ENCODE results near the gene TMTC1. TPM values are rescaled to one million over a fixed set of nuclear protein-coding genes. Genes with fewer than 3 reads are reported as not detected.

The TMTC1 gene
- total RNA-seq, 1 experiment from 2014 or later = 0.17 TPM

- no peak overlapping the region for H3K27ac Mint-ChIP-seq (ENCODE audit: unreplicated experiment)
- no peaks in the 10 kb centered on the region for H3K27me3 Mint-ChIP-seq (ENCODE audit: unreplicated experiment)
- H3K9me3 Mint-ChIP-seq (ENCODE audit: low read depth, unreplicated experiment) = no peaks in the 10 kb centered on the region
- no peak overlapping the region for H3K4me3 Mint-ChIP-seq (ENCODE audit: low read depth, unreplicated experiment)
- no TSS peak for BruUV-seq (replicated peaks)
- intact Hi-C loops (cut with micrococcal nuclease; ENCODE audit: unreplicated experiment) = no loop called here
- TF ChIP-seq, protein P1, sequence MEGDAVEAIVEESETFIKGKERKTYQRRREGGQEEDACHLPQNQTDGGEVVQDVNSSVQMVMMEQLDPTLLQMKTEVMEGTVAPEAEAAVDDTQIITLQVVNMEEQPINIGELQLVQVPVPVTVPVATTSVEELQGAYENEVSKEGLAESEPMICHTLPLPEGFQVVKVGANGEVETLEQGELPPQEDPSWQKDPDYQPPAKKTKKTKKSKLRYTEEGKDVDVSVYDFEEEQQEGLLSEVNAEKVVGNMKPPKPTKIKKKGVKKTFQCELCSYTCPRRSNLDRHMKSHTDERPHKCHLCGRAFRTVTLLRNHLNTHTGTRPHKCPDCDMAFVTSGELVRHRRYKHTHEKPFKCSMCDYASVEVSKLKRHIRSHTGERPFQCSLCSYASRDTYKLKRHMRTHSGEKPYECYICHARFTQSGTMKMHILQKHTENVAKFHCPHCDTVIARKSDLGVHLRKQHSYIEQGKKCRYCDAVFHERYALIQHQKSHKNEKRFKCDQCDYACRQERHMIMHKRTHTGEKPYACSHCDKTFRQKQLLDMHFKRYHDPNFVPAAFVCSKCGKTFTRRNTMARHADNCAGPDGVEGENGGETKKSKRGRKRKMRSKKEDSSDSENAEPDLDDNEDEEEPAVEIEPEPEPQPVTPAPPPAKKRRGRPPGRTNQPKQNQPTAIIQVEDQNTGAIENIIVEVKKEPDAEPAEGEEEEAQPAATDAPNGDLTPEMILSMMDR (IDR thresholded peaks at IDR 0.05; ENCODE audit: unreplicated experiment) = no peak
- H3K36me3 Mint-ChIP-seq (ENCODE audit: insufficient read depth, unreplicated experiment) = no peaks in the 10 kb centered on the region
- CTCF ChIA-PET = no interaction called here
- no peaks in the 10 kb centered on the region for H3K4me1 Mint-ChIP-seq (ENCODE audit: low read depth, unreplicated experiment)
- DNase-seq = no peak
Measured at GRCh38 chr12:29743801-29744200, 39.9 kb downstream of the TMTC1 start.

- TF ChIP-seq, protein P1 (IDR thresholded peaks at IDR 0.05; ENCODE audit: unreplicated experiment) = no peak
- CTCF ChIA-PET = no interaction called here
- Mint-ChIP-seq H3K27me3 (ENCODE audit: unreplicated experiment) (no peaks in the 10 kb centered on the region), H3K27ac (ENCODE audit: unreplicated experiment) (no peak overlapping the region), H3K9me3 (ENCODE audit: low read depth, unreplicated experiment) (no peaks in the 10 kb centered on the region), H3K36me3 (ENCODE audit: insufficient read depth, unreplicated experiment) (no peaks in the 10 kb centered on the region), H3K4me3 (ENCODE audit: low read depth, unreplicated experiment) (no peak overlapping the region), H3K4me1 (ENCODE audit: low read depth, unreplicated experiment) (no peaks in the 10 kb centered on the region)
- no peak for DNase-seq
- BruUV-seq (replicated peaks) = no TSS peak
- intact Hi-C loops (cut with micrococcal nuclease; ENCODE audit: unreplicated experiment) = no loop called here
Measured at GRCh38 chr12:29743077-29743476, 40.7 kb downstream of the TMTC1 start.

GRCh38 chr12:29742646-29743045 lies 41.1 kb downstream of the TMTC1 start:
- Mint-ChIP-seq H3K36me3 (ENCODE audit: insufficient read depth, unreplicated experiment) (no peaks in the 10 kb centered on the region), H3K4me3 (ENCODE audit: low read depth, unreplicated experiment) (no peak overlapping the region), H3K9me3 (ENCODE audit: low read depth, unreplicated experiment) (no peaks in the 10 kb centered on the region), H3K27ac (ENCODE audit: unreplicated experiment) (no peak overlapping the region), H3K4me1 (ENCODE audit: low read depth, unreplicated experiment) (no peaks in the 10 kb centered on the region), H3K27me3 (ENCODE audit: unreplicated experiment) (no peaks in the 10 kb centered on the region)
- no TSS peak for BruUV-seq (replicated peaks)
- TF ChIP-seq, protein P1 (IDR thresholded peaks at IDR 0.05; ENCODE audit: unreplicated experiment) = no peak
- intact Hi-C loops (cut with micrococcal nuclease; ENCODE audit: unreplicated experiment) = no loop called here
- CTCF ChIA-PET = no interaction called here
- DNase-seq = no peak

GRCh38 chr12:29741342-29742241 lies 42.1 kb downstream of the TMTC1 start:
- Mint-ChIP-seq H3K4me3 (ENCODE audit: low read depth, unreplicated experiment) (no peak overlapping the region), H3K9me3 (ENCODE audit: low read depth, unreplicated experiment) (no peaks in the 10 kb centered on the region), H3K4me1 (ENCODE audit: low read depth, unreplicated experiment) (no peaks in the 10 kb centered on the region), H3K36me3 (ENCODE audit: insufficient read depth, unreplicated experiment) (no peaks in the 10 kb centered on the region), H3K27me3 (ENCODE audit: unreplicated experiment) (no peaks in the 10 kb centered on the region), H3K27ac (ENCODE audit: unreplicated experiment) (no peak overlapping the region)
- TF ChIP-seq, protein P1 (IDR thresholded peaks at IDR 0.05; ENCODE audit: unreplicated experiment) = no peak
- BruUV-seq (replicated peaks) = no TSS peak
- no peak for DNase-seq
- CTCF ChIA-PET = no interaction called here
- intact Hi-C loops (cut with micrococcal nuclease; ENCODE audit: unreplicated experiment) = no loop called here

All from Calu3 (cell line).